ENCODE data around the gene TSPAN9.

TSPAN9 gene

GRCh38 chr12:3138941-3139511 is 61.8 kb downstream of the TSPAN9 start:
- Mint-ChIP-seq H3K36me3 (ENCODE audit: low read depth) (no peaks in the 10 kb centered on the region), H3K27ac (no peak overlapping the region), H3K4me1 (ENCODE audit: low read depth) (no peaks in the 10 kb centered on the region), H3K27me3 (peaks cover 50% of the 10 kb centered on the region), H3K4me3 (no peak overlapping the region), H3K9me3 (no peaks in the 10 kb centered on the region)
- DNase-seq: no peak

- Mint-ChIP-seq H3K36me3 (ENCODE audit: low read depth) (no peaks in the 10 kb centered on the region), H3K27me3 (peaks cover 43% of the 10 kb centered on the region), H3K27ac (no peak overlapping the region), H3K4me1 (ENCODE audit: low read depth) (no peaks in the 10 kb centered on the region), H3K9me3 (no peaks in the 10 kb centered on the region), H3K4me3 (no peak overlapping the region)
- DNase-seq: no peak
Observed at GRCh38 chr12:3139760-3140159, 62.6 kb downstream of the TSPAN9 start.

- peaks cover 43% of the 10 kb centered on the region for H3K27me3 Mint-ChIP-seq
Observed at GRCh38 chr12:3140284-3140683, 63.1 kb downstream of the TSPAN9 start.

GRCh38 chr12:3141339-3142321 is 64.5 kb downstream of the TSPAN9 start:
- Mint-ChIP-seq H3K27ac (no peak overlapping the region), H3K9me3 (no peaks in the 10 kb centered on the region), H3K27me3 (peaks cover 39% of the 10 kb centered on the region), H3K36me3 (ENCODE audit: low read depth) (no peaks in the 10 kb centered on the region), H3K4me1 (ENCODE audit: low read depth) (no peaks in the 10 kb centered on the region), H3K4me3 (no peak overlapping the region)
- no peak for DNase-seq

More at GRCh38 chr12:3140284-3140683, 63.1 kb downstream of the TSPAN9 start:
- no peak for DNase-seq
- no peak overlapping the region for H3K27ac Mint-ChIP-seq
- no peak overlapping the region for H3K4me3 Mint-ChIP-seq
- H3K36me3 Mint-ChIP-seq (ENCODE audit: low read depth): no peaks in the 10 kb centered on the region
- no peaks in the 10 kb centered on the region for H3K9me3 Mint-ChIP-seq
- H3K4me1 Mint-ChIP-seq (ENCODE audit: low read depth): no peaks in the 10 kb centered on the region

GRCh38 chr12:3142386-3142785 is 65.2 kb downstream of the TSPAN9 start:
- DNase-seq: no peak
- no peak overlapping the region for H3K27ac Mint-ChIP-seq
- peaks cover 37% of the 10 kb centered on the region for H3K27me3 Mint-ChIP-seq
- H3K4me1 Mint-ChIP-seq (ENCODE audit: low read depth): no peaks in the 10 kb centered on the region
- no peaks in the 10 kb centered on the region for H3K9me3 Mint-ChIP-seq
- H3K4me3 Mint-ChIP-seq: no peak overlapping the region
- no peaks in the 10 kb centered on the region for H3K36me3 Mint-ChIP-seq (ENCODE audit: low read depth)

GRCh38 chr12:3144495-3144894 is 67.3 kb downstream of the TSPAN9 start:
- no peaks in the 10 kb centered on the region for H3K36me3 Mint-ChIP-seq (ENCODE audit: low read depth)
- H3K9me3 Mint-ChIP-seq: no peaks in the 10 kb centered on the region
- H3K4me3 Mint-ChIP-seq: no peak overlapping the region
- no peak for DNase-seq
- no peak overlapping the region for H3K27ac Mint-ChIP-seq
- peaks cover 33% of the 10 kb centered on the region for H3K27me3 Mint-ChIP-seq
- no peaks in the 10 kb centered on the region for H3K4me1 Mint-ChIP-seq (ENCODE audit: low read depth)

GRCh38 chr12:3145033-3145432 is 67.9 kb downstream of the TSPAN9 start:
- no peaks in the 10 kb centered on the region for H3K36me3 Mint-ChIP-seq (ENCODE audit: low read depth)
- H3K27me3 Mint-ChIP-seq: peaks cover 30% of the 10 kb centered on the region
- H3K4me3 Mint-ChIP-seq: no peak overlapping the region

GRCh38 chr12:3145546-3146310 is 68.5 kb downstream of the TSPAN9 start:
- Mint-ChIP-seq H3K36me3 (ENCODE audit: low read depth) (no peaks in the 10 kb centered on the region), H3K27ac (no peak overlapping the region), H3K4me1 (ENCODE audit: low read depth) (no peaks in the 10 kb centered on the region), H3K4me3 (no peak overlapping the region), H3K27me3 (peaks cover 37% of the 10 kb centered on the region), H3K9me3 (no peaks in the 10 kb centered on the region)
- no peak for DNase-seq

More at GRCh38 chr12:3145033-3145432, 67.9 kb downstream of the TSPAN9 start:
- no peaks in the 10 kb centered on the region for H3K4me1 Mint-ChIP-seq (ENCODE audit: low read depth)
- no peak overlapping the region for H3K27ac Mint-ChIP-seq
- H3K9me3 Mint-ChIP-seq: no peaks in the 10 kb centered on the region
- no peak for DNase-seq

- Mint-ChIP-seq H3K27ac (no peak overlapping the region), H3K4me1 (ENCODE audit: low read depth) (no peaks in the 10 kb centered on the region), H3K27me3 (peaks cover 47% of the 10 kb centered on the region), H3K4me3 (no peak overlapping the region), H3K9me3 (no peaks in the 10 kb centered on the region), H3K36me3 (ENCODE audit: low read depth) (no peaks in the 10 kb centered on the region)
- no peak for DNase-seq
Observed at GRCh38 chr12:3147260-3147659, 70.1 kb downstream of the TSPAN9 start.

- Mint-ChIP-seq H3K4me1 (ENCODE audit: low read depth) (peaks cover 5% of the 10 kb centered on the region), H3K27me3 (peaks cover 42% of the 10 kb centered on the region), H3K4me3 (no peak overlapping the region), H3K27ac (no peak overlapping the region), H3K36me3 (ENCODE audit: low read depth) (no peaks in the 10 kb centered on the region), H3K9me3 (no peaks in the 10 kb centered on the region)
- DNase-seq: no peak
Observed at GRCh38 chr12:3148366-3149000, 71.3 kb downstream of the TSPAN9 start.

- peaks cover 42% of the 10 kb centered on the region for H3K27me3 Mint-ChIP-seq
- peaks cover 5% of the 10 kb centered on the region for H3K4me1 Mint-ChIP-seq (ENCODE audit: low read depth)
- no peaks in the 10 kb centered on the region for H3K9me3 Mint-ChIP-seq
- H3K27ac Mint-ChIP-seq: no peak overlapping the region
- H3K4me3 Mint-ChIP-seq: no peak overlapping the region
- no peak for DNase-seq
- H3K36me3 Mint-ChIP-seq (ENCODE audit: low read depth): no peaks in the 10 kb centered on the region
Observed at GRCh38 chr12:3149515-3150307, 72.5 kb downstream of the TSPAN9 start.

- Mint-ChIP-seq H3K27ac (no peak overlapping the region), H3K4me1 (ENCODE audit: low read depth) (peaks cover 5% of the 10 kb centered on the region), H3K9me3 (no peaks in the 10 kb centered on the region), H3K36me3 (ENCODE audit: low read depth) (no peaks in the 10 kb centered on the region), H3K4me3 (no peak overlapping the region), H3K27me3 (peaks cover 38% of the 10 kb centered on the region)
- DNase-seq: no peak
Observed at GRCh38 chr12:3150308-3150670, 73.1 kb downstream of the TSPAN9 start.

GRCh38 chr12:3150931-3151835 is 74.0 kb downstream of the TSPAN9 start:
- H3K27ac Mint-ChIP-seq: no peak overlapping the region
- H3K27me3 Mint-ChIP-seq: peaks cover 34% of the 10 kb centered on the region
- H3K4me3 Mint-ChIP-seq: no peak overlapping the region
- DNase-seq: no peak
- peaks cover 5% of the 10 kb centered on the region for H3K4me1 Mint-ChIP-seq (ENCODE audit: low read depth)
- no peaks in the 10 kb centered on the region for H3K36me3 Mint-ChIP-seq (ENCODE audit: low read depth)
- H3K9me3 Mint-ChIP-seq: no peaks in the 10 kb centered on the region

Data from activated T-cell treated with anti-CD3 and anti-CD28 coated beads, Interleukin-2, amount 50 U/mL, for 24 hours (primary cell).